GM19043 (cell line): Measurements from ENCODE around the gene UQCRHL.

ENCODE experiments used
- ATAC-seq: cut with Tn5 transposase; IDR thresholded peaks from one replicate; pipeline ENCODE4 v1.9.1; 2021; ENCODE audit warnings: low read depth; ENCODE audit not compliant: unreplicated experiment

Gene UQCRHL

GRCh38 chr1:15761366-15762128 is 45.9 kb downstream of the UQCRHL start:
- no peak for ATAC-seq

- no peak for ATAC-seq
Observed at GRCh38 chr1:15760520-15761211, 46.8 kb downstream of the UQCRHL start.

GRCh38 chr1:15758953-15759661 is 48.3 kb downstream of the UQCRHL start:
- ATAC-seq: no peak

GRCh38 chr1:15758343-15758931 is 49.0 kb downstream of the UQCRHL start, which contains the start of gene FBLIM1:
TSS of gene FBLIM1 (plus strand) at chr1:15758795. CDS start at chr1:15764984, 6,189 bp downstream.
- ATAC-seq: no peak

GRCh38 chr1:15757575-15758342 is 49.7 kb downstream of the UQCRHL start:
- no peak for ATAC-seq
